Stimulated activated memory B cell treated with anti-CD40 and anti-IgM and Interleukin-4, amounts not matched to agents 10 μg/mL and 1 μg/mL and 100 μg/mL, for 72 hours (primary cell): ENCODE measurements around the gene CYFIP1.

Experiments
- ATAC-seq: fragments of 150-1000 bp; cut with Tn5 transposase; 2 replicates; pipeline ENCODE4 v1.10.0; 2021
- H3K27ac Mint-ChIP-seq: one replicate; pipeline ENCODE4 v1.8.0; 2022; ENCODE audit warnings: mild to moderate bottlenecking, mixed read lengths
- H3K27me3 Mint-ChIP-seq: one replicate; pipeline ENCODE4 v1.8.0; 2022; ENCODE audit warnings: mixed read lengths
- H3K36me3 Mint-ChIP-seq: one replicate; pipeline ENCODE4 v1.8.0; 2022; ENCODE audit warnings: mixed read lengths
- H3K4me1 Mint-ChIP-seq: one replicate; pipeline ENCODE4 v1.8.0; 2022; ENCODE audit warnings: mixed read lengths
- H3K4me3 Mint-ChIP-seq: one replicate; pipeline ENCODE4 v1.8.0; 2022; ENCODE audit warnings: mild to moderate bottlenecking, moderate library complexity, mixed read lengths
- H3K9me3 Mint-ChIP-seq: one replicate; pipeline ENCODE4 v1.8.0; 2022; ENCODE audit warnings: mixed read lengths

The CYFIP1 gene

GRCh38 chr15:22883196-22883595 is 97.0 kb downstream of the CYFIP1 start:
- Mint-ChIP-seq H3K4me3 (no peak overlapping the region), H3K27ac (no peak overlapping the region)
- no peak for ATAC-seq

GRCh38 chr15:22881739-22882440 is 98.3 kb downstream of the CYFIP1 start:
- ATAC-seq, result no peak
- Mint-ChIP-seq H3K4me3 (no peak overlapping the region), H3K36me3 (peaks cover 53% of the 10 kb centered on the region), H3K27ac (peak overlapping the region; percentile 10), H3K27me3 (no peaks in the 10 kb centered on the region), H3K9me3 (no peaks in the 10 kb centered on the region), H3K4me1 (no peaks in the 10 kb centered on the region)

More at GRCh38 chr15:22883196-22883595, 97.0 kb downstream of the CYFIP1 start:
- Mint-ChIP-seq H3K27me3 (no peaks in the 10 kb centered on the region), H3K36me3 (peaks cover 47% of the 10 kb centered on the region), H3K4me1 (no peaks in the 10 kb centered on the region), H3K9me3 (no peaks in the 10 kb centered on the region)

GRCh38 chr15:22880981-22881738 is 99.0 kb downstream of the CYFIP1 start:
- Mint-ChIP-seq H3K27ac (no peak overlapping the region), H3K9me3 (no peaks in the 10 kb centered on the region), H3K4me1 (no peaks in the 10 kb centered on the region), H3K27me3 (no peaks in the 10 kb centered on the region), H3K4me3 (no peak overlapping the region), H3K36me3 (peaks cover 58% of the 10 kb centered on the region)
- ATAC-seq, result no peak

GRCh38 chr15:22880068-22880980 is 99.8 kb downstream of the CYFIP1 start:
- Mint-ChIP-seq H3K4me1 (no peaks in the 10 kb centered on the region), H3K36me3 (peaks cover 61% of the 10 kb centered on the region), H3K4me3 (no peak overlapping the region), H3K27me3 (no peaks in the 10 kb centered on the region), H3K9me3 (no peaks in the 10 kb centered on the region), H3K27ac (no peak overlapping the region)
- no peak for ATAC-seq

- Mint-ChIP-seq H3K27me3 (no peaks in the 10 kb centered on the region), H3K9me3 (no peaks in the 10 kb centered on the region), H3K4me1 (no peaks in the 10 kb centered on the region), H3K27ac (no peak overlapping the region), H3K4me3 (no peak overlapping the region), H3K36me3 (peaks cover 77% of the 10 kb centered on the region)
- no peak for ATAC-seq
These were observed 102.1 kb downstream of the CYFIP1 start for GRCh38 chr15:22878103-22878502.

- Mint-ChIP-seq H3K27me3 (no peaks in the 10 kb centered on the region), H3K9me3 (no peaks in the 10 kb centered on the region), H3K4me1 (no peaks in the 10 kb centered on the region), H3K36me3 (peaks cover 79% of the 10 kb centered on the region), H3K27ac (no peak overlapping the region), H3K4me3 (no peak overlapping the region)
- ATAC-seq, result no peak
These were observed 102.6 kb downstream of the CYFIP1 start for GRCh38 chr15:22877607-22878006.

GRCh38 chr15:22877117-22877516 is 103.1 kb downstream of the CYFIP1 start:
- no peaks in the 10 kb centered on the region for H3K27me3 Mint-ChIP-seq
- no peak for ATAC-seq
- no peaks in the 10 kb centered on the region for H3K4me1 Mint-ChIP-seq
- H3K9me3 Mint-ChIP-seq, result no peaks in the 10 kb centered on the region
- no peak overlapping the region for H3K27ac Mint-ChIP-seq
- no peak overlapping the region for H3K4me3 Mint-ChIP-seq
- peaks cover 75% of the 10 kb centered on the region for H3K36me3 Mint-ChIP-seq

- Mint-ChIP-seq H3K27ac (no peak overlapping the region), H3K9me3 (no peaks in the 10 kb centered on the region), H3K4me1 (no peaks in the 10 kb centered on the region), H3K36me3 (peaks cover 69% of the 10 kb centered on the region), H3K27me3 (no peaks in the 10 kb centered on the region), H3K4me3 (no peak overlapping the region)
- ATAC-seq, result no peak
These were observed 105.2 kb downstream of the CYFIP1 start for GRCh38 chr15:22874966-22875365.

GRCh38 chr15:22874256-22874655 is 105.9 kb downstream of the CYFIP1 start:
- no peaks in the 10 kb centered on the region for H3K9me3 Mint-ChIP-seq
- no peak for ATAC-seq
- peaks cover 72% of the 10 kb centered on the region for H3K36me3 Mint-ChIP-seq
- H3K4me1 Mint-ChIP-seq, result no peaks in the 10 kb centered on the region
- H3K4me3 Mint-ChIP-seq, result no peak overlapping the region
- no peaks in the 10 kb centered on the region for H3K27me3 Mint-ChIP-seq
- no peak overlapping the region for H3K27ac Mint-ChIP-seq

GRCh38 chr15:22873841-22874240 is 106.3 kb downstream of the CYFIP1 start:
- no peak for ATAC-seq
- Mint-ChIP-seq H3K9me3 (no peaks in the 10 kb centered on the region), H3K27ac (peak overlapping the region; percentile 58), H3K4me3 (no peak overlapping the region), H3K36me3 (peaks cover 72% of the 10 kb centered on the region), H3K4me1 (no peaks in the 10 kb centered on the region), H3K27me3 (no peaks in the 10 kb centered on the region)

- no peaks in the 10 kb centered on the region for H3K9me3 Mint-ChIP-seq
- no peak for ATAC-seq
- H3K27me3 Mint-ChIP-seq, result no peaks in the 10 kb centered on the region
- H3K27ac Mint-ChIP-seq, result peak overlapping the region; percentile 58
- H3K4me3 Mint-ChIP-seq, result no peak overlapping the region
- H3K4me1 Mint-ChIP-seq, result no peaks in the 10 kb centered on the region
- H3K36me3 Mint-ChIP-seq, result peaks cover 66% of the 10 kb centered on the region
These were observed 107.0 kb downstream of the CYFIP1 start for GRCh38 chr15:22872936-22873701.

GRCh38 chr15:22871481-22872086 is 108.6 kb downstream of the CYFIP1 start:
- H3K9me3 Mint-ChIP-seq, result no peaks in the 10 kb centered on the region
- H3K4me3 Mint-ChIP-seq, result no peak overlapping the region
- ATAC-seq, result no peak
- no peaks in the 10 kb centered on the region for H3K27me3 Mint-ChIP-seq
- H3K36me3 Mint-ChIP-seq, result peaks cover 52% of the 10 kb centered on the region
- H3K4me1 Mint-ChIP-seq, result no peaks in the 10 kb centered on the region
- H3K27ac Mint-ChIP-seq, result no peak overlapping the region

- Mint-ChIP-seq H3K36me3 (peaks cover 55% of the 10 kb centered on the region), H3K27me3 (no peaks in the 10 kb centered on the region), H3K4me3 (no peak overlapping the region), H3K4me1 (no peaks in the 10 kb centered on the region), H3K9me3 (no peaks in the 10 kb centered on the region), H3K27ac (peak overlapping the region; percentile 12)
- ATAC-seq, result no peak
These were observed 109.3 kb downstream of the CYFIP1 start for GRCh38 chr15:22870865-22871264.

- Mint-ChIP-seq H3K4me3 (no peak overlapping the region), H3K27ac (no peak overlapping the region), H3K27me3 (no peaks in the 10 kb centered on the region), H3K9me3 (no peaks in the 10 kb centered on the region), H3K36me3 (peaks cover 55% of the 10 kb centered on the region), H3K4me1 (no peaks in the 10 kb centered on the region)
- ATAC-seq, result no peak
These were observed 110.3 kb downstream of the CYFIP1 start for GRCh38 chr15:22869856-22870255.
